H9 (cell line): ENCODE data around the gene TTC14. TPM values are rescaled to one million over a fixed set of nuclear protein-coding genes. Genes with fewer than 3 reads are reported as not detected.

Source experiments
- DNase-seq: peaks from one replicate; pipeline ENCODE4 v3.0.0-alpha.2; 2017
- H2AFZ ChIP-seq: one replicate; pipeline ENCODE4 v1.6.1; 2013; ENCODE audit warnings: mild to moderate bottlenecking, low read length, control low read depth, moderate library complexity
- H2AK5ac ChIP-seq: 2 replicates; pipeline ENCODE4 v1.6.1; 2013; ENCODE audit warnings: low read length, control low read depth, mixed read lengths; ENCODE audit not compliant: insufficient read length
- H2BK120ac ChIP-seq: one replicate; pipeline ENCODE4 v1.6.1; 2013; ENCODE audit warnings: low read depth, mild to moderate bottlenecking, low read length, control low read depth, inconsistent platforms; ENCODE audit not compliant: poor library complexity, severe bottlenecking
- H2BK12ac ChIP-seq: 2 replicates; pipeline ENCODE4 v1.6.1; 2013; ENCODE audit warnings: low read length, control low read depth, mixed read lengths, low read depth; ENCODE audit not compliant: insufficient read length
- H2BK15ac ChIP-seq: 2 replicates; pipeline ENCODE4 v1.6.1; 2013; ENCODE audit warnings: low read depth, low read length, control low read depth
- H2BK20ac ChIP-seq: one replicate; pipeline ENCODE4 v1.6.1; 2013; ENCODE audit warnings: low read depth, mild to moderate bottlenecking, low read length, control low read depth, inconsistent platforms; ENCODE audit not compliant: poor library complexity, severe bottlenecking
- H2BK5ac ChIP-seq: 2 replicates; pipeline ENCODE4 v1.6.1; 2013; ENCODE audit warnings: low read length, control low read depth, mixed read lengths; ENCODE audit not compliant: insufficient read length
- H3K14ac ChIP-seq: 2 replicates; pipeline ENCODE4 v1.6.1; 2013; ENCODE audit warnings: low read length, control low read depth; ENCODE audit not compliant: insufficient read depth
- H3K18ac ChIP-seq: 2 replicates; pipeline ENCODE4 v1.6.1; 2013; ENCODE audit warnings: low read depth, mild to moderate bottlenecking, mixed read lengths, low read length, control low read depth; ENCODE audit not compliant: insufficient read length
- H3K23ac ChIP-seq: 2 replicates; pipeline ENCODE4 v1.6.1; 2013; ENCODE audit warnings: low read length, control low read depth, mixed read lengths, low read depth; ENCODE audit not compliant: insufficient read length
- H3K23me2 ChIP-seq: 2 replicates; pipeline ENCODE4 v1.6.1; 2013; ENCODE audit warnings: low read depth, mild to moderate bottlenecking, mixed read lengths, low read length, control low read depth; ENCODE audit not compliant: insufficient read length, poor library complexity, severe bottlenecking
- H3K27ac ChIP-seq: 2 replicates; pipeline ENCODE4 v1.5.1; 2013; ENCODE audit warnings: low read length, control low read depth, mixed read lengths, low read depth; ENCODE audit not compliant: insufficient read length
- H3K27me3 ChIP-seq: 2 replicates; pipeline ENCODE4 v1.6.1; 2013; ENCODE audit warnings: low read length, control low read depth, inconsistent platforms; ENCODE audit not compliant: insufficient read depth
- H3K4ac ChIP-seq: 2 replicates; pipeline ENCODE4 v1.6.1; 2013; ENCODE audit warnings: low read depth, mild to moderate bottlenecking, control low read depth, inconsistent platforms, low read length, moderate library complexity
- H3K4me1 ChIP-seq: 2 replicates; pipeline ENCODE4 v1.6.1; 2013; ENCODE audit warnings: low read length, control low read depth, inconsistent platforms; ENCODE audit not compliant: insufficient read depth
- H3K4me2 ChIP-seq: 2 replicates; pipeline ENCODE4 v1.6.1; 2013; ENCODE audit warnings: low read length, control low read depth, mixed read lengths; ENCODE audit not compliant: insufficient read length, insufficient read depth
- H3K56ac ChIP-seq: 2 replicates; pipeline ENCODE4 v1.6.1; 2013; ENCODE audit warnings: low read depth, mild to moderate bottlenecking, mixed read lengths, low read length, control low read depth; ENCODE audit not compliant: insufficient read length
- H3K79me1 ChIP-seq: 2 replicates; pipeline ENCODE4 v1.6.1; 2013; ENCODE audit warnings: low read depth, mild to moderate bottlenecking, moderate library complexity, low read length, control low read depth, inconsistent platforms; ENCODE audit not compliant: insufficient read depth, poor library complexity, severe bottlenecking
- H3K79me2 ChIP-seq: 2 replicates; pipeline ENCODE4 v1.6.1; 2013; ENCODE audit warnings: low read length, control low read depth, inconsistent platforms; ENCODE audit not compliant: insufficient read depth
- H3K9ac ChIP-seq: 2 replicates; pipeline ENCODE4 v1.6.1; 2013; ENCODE audit warnings: low read length, control low read depth, mixed read lengths; ENCODE audit not compliant: insufficient read length; ENCODE audit errors: extremely low read depth
- H3K9me3 ChIP-seq: one replicate; pipeline ENCODE4 v1.6.1; 2013; ENCODE audit warnings: low read depth, low read length, inconsistent platforms; ENCODE audit not compliant: control insufficient read depth
- H3T11ph ChIP-seq: one replicate; pipeline ENCODE4 v1.6.1; 2013; ENCODE audit warnings: mild to moderate bottlenecking, low read length, control low read depth, inconsistent platforms
- H4K20me1 ChIP-seq: one replicate; pipeline ENCODE4 v1.6.1; 2013; ENCODE audit not compliant: control insufficient read depth, insufficient read length, insufficient read depth
- H4K5ac ChIP-seq: 2 replicates; pipeline ENCODE4 v1.6.1; 2013; ENCODE audit warnings: low read depth, mild to moderate bottlenecking, mixed read lengths, low read length, control low read depth; ENCODE audit not compliant: insufficient read length
- H4K8ac ChIP-seq: replicated peaks from 2 replicates; pipeline ENCODE4 v1.6.1; 2013; ENCODE audit warnings: low read length, control low read depth, mixed read lengths, low read depth; ENCODE audit not compliant: insufficient read length
- H4K91ac ChIP-seq: 2 replicates; pipeline ENCODE4 v1.6.1; 2013; ENCODE audit warnings: low read depth, mild to moderate bottlenecking, moderate library complexity, mixed read lengths, low read length, control low read depth; ENCODE audit not compliant: insufficient read length
- H3K27ac Mint-ChIP-seq, 3 experiments: 2 replicates in 2 of 3; 3 replicates in 1 of 3; pipeline ENCODE4 v1.8.0; 2020 to 2021; ENCODE audit warnings: mixed read lengths in 3 of 3, mild to moderate bottlenecking in 1 of 3, moderate library complexity in 1 of 3
- H3K27me3 Mint-ChIP-seq: 2 replicates; pipeline ENCODE4 v1.8.0; 2021; ENCODE audit warnings: low read depth, mild to moderate bottlenecking, moderate library complexity, mixed read lengths
- H3K36me3 Mint-ChIP-seq, 3 experiments: 2 replicates in 2 of 3; 3 replicates in 1 of 3; pipeline ENCODE4 v1.8.0; 2020 to 2021; ENCODE audit warnings: low read depth in 3 of 3, mixed read lengths in 3 of 3; ENCODE audit not compliant: insufficient read depth in 1 of 3
- H3K4me1 Mint-ChIP-seq, 2 experiments: 2 replicates each; pipeline ENCODE4 v1.8.0; 2020; ENCODE audit warnings: mixed read lengths in 2 of 2
- H3K4me3 Mint-ChIP-seq, 2 experiments: 2 replicates in 1 of 2; 3 replicates in 1 of 2; pipeline ENCODE4 v1.8.0; 2020 to 2021; ENCODE audit warnings: mild to moderate bottlenecking in 2 of 2, mixed read lengths in 2 of 2, moderate library complexity in 1 of 2
- H3K9me3 Mint-ChIP-seq, 2 experiments: 2 replicates in 1 of 2; 3 replicates in 1 of 2; pipeline ENCODE4 v1.8.0; 2020; ENCODE audit warnings: mild to moderate bottlenecking in 2 of 2, mixed read lengths in 2 of 2, moderate library complexity in 1 of 2
- WGBS: extraction: QIAGEN DNeasy Blood & Tissue Kit; methylation state at CpG from one replicate; pipeline ENCODE4 v1.1.7; 2013; ENCODE audit warnings: missing lambda C conversion rate, low lambda C conversion rate, mixed read lengths; ENCODE audit not compliant: insufficient read length; ENCODE audit errors: extremely low coverage; 5-methylcytosine and 5-hydroxymethylcytosine counted together
- total RNA-seq: library from RNA; stranded (reverse); gene quantifications from 2 replicates; pipeline ENCODE4 v1.2.1, GENCODE V29; 2021
- TF ChIP-seq, protein P1 (sequence below): fragments of 200-600 bp; sonication (generic); conservative IDR thresholded peaks from 3 replicates; pipeline ENCODE4 v1.8.0; 2021; ENCODE audit warnings: antibody characterized with exemption, mild to moderate bottlenecking

Gene TTC14
- total RNA-seq, 1 experiment from 2014 or later, result 28.4 TPM

GRCh38 chr3:180656406-180656805 lies 54.4 kb downstream of the TTC14 start:
- no peak overlapping the region for H2BK15ac ChIP-seq
- no peak overlapping the region for H2BK120ac ChIP-seq
- H4K91ac ChIP-seq, result no peak overlapping the region
- no peak overlapping the region for H3K4ac ChIP-seq
- no peak overlapping the region for H3K14ac ChIP-seq
- H3K23me2 ChIP-seq, result no peaks in the 10 kb centered on the region
- H2BK12ac ChIP-seq, result no peak overlapping the region
- H3K56ac ChIP-seq, result no peak overlapping the region
- no peak overlapping the region for H2AK5ac ChIP-seq
- no peaks in the 10 kb centered on the region for H3K9me3 Mint-ChIP-seq
- H3K36me3 Mint-ChIP-seq, result no peaks in the 10 kb centered on the region
- no peak for DNase-seq
- H3K79me2 ChIP-seq, result no peaks in the 10 kb centered on the region
- TF ChIP-seq, protein P1, sequence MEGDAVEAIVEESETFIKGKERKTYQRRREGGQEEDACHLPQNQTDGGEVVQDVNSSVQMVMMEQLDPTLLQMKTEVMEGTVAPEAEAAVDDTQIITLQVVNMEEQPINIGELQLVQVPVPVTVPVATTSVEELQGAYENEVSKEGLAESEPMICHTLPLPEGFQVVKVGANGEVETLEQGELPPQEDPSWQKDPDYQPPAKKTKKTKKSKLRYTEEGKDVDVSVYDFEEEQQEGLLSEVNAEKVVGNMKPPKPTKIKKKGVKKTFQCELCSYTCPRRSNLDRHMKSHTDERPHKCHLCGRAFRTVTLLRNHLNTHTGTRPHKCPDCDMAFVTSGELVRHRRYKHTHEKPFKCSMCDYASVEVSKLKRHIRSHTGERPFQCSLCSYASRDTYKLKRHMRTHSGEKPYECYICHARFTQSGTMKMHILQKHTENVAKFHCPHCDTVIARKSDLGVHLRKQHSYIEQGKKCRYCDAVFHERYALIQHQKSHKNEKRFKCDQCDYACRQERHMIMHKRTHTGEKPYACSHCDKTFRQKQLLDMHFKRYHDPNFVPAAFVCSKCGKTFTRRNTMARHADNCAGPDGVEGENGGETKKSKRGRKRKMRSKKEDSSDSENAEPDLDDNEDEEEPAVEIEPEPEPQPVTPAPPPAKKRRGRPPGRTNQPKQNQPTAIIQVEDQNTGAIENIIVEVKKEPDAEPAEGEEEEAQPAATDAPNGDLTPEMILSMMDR, result no peak
- H3T11ph ChIP-seq, result no peak overlapping the region
- no peak overlapping the region for H4K5ac ChIP-seq
- no peak overlapping the region for H3K27ac Mint-ChIP-seq
- H3K18ac ChIP-seq, result no peak overlapping the region
- no peak overlapping the region for H4K8ac ChIP-seq
- no peak overlapping the region for H3K4me3 Mint-ChIP-seq
- no peaks in the 10 kb centered on the region for H3K79me1 ChIP-seq
- H2BK5ac ChIP-seq, result no peak overlapping the region
- H2BK20ac ChIP-seq, result no peak overlapping the region
- peaks cover 13 to 27% of the 10 kb centered on the region in 2 experiments for H3K4me1 Mint-ChIP-seq
- H3K27me3 Mint-ChIP-seq, result no peaks in the 10 kb centered on the region
- no peaks in the 10 kb centered on the region for H3K9me3 ChIP-seq
- no peak overlapping the region for H3K27ac ChIP-seq
- no peaks in the 10 kb centered on the region for H3K4me1 ChIP-seq
- no peaks in the 10 kb centered on the region for H3K27me3 ChIP-seq
- no peak overlapping the region for H3K9ac ChIP-seq
- no peak overlapping the region for H2AFZ ChIP-seq
- no CpG with 5 or more reads among the region's 4 CpGs for WGBS
- H3K4me2 ChIP-seq, result no peak overlapping the region
- H4K20me1 ChIP-seq, result no peaks in the 10 kb centered on the region
- no peak overlapping the region for H3K23ac ChIP-seq
